Metanephros (tissue), 1 donor: ENCODE data around the gene TAOK3. TPM values are rescaled to one million over a fixed set of nuclear protein-coding genes. Genes with fewer than 3 reads are reported as not detected.

Experiments
- total RNA-seq: library from RNA; depleted of rRNA; stranded (reverse); fragments of >200 nt; gene quantifications from one replicate; pipeline ENCODE4 v1.2.3, GENCODE V29; 2014

TAOK3 gene
- 19.4 TPM for total RNA-seq

DNA sequence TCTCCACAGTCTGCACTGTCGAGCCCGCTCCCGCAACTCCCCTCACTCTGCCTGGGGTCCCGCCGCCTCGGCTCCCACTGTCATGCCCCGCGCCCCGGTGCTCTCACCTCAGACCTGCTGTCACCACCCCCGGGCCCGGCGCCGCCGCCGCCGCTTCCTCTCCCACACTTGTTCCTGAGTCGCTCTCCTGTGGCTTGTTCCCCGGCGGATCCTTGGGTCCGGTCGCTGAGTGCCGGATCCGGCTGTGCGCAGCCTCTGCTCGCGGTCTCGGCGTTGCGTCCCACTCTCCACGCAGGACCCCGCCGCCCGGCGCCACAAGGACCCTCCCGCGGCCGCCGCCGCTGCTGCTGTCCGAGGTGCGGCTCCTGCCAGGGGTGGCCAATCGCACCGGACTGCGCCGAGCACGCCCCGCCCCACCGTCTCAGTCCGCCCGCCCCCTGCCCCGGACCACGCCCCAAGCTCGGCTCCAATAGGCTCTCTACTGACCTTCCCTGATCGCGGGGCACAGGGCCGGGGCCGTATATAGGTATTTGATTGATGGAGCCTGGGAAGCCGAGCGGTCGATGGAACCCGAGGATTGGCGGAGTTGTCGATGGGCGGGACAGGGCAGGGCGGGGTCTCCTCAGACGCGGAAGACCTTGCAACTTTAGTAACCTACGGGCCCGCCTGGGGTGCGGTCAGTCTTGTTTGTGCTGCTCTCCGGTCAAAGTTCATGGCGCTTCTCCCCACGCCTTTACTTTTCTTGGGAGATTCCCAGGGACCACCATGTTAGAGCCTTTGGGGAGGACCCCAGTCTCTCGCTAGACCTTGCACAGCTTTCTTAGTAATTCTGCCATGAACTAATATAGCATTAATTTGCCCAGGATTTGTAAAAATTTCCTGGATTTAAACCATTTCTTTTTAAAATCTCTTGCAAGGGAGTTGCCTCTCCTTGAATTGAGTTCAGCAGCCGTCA, at the start of gene TAOK3:
TSS of gene TAOK3 (minus strand) at position 367 of the 955 bp plus-strand sequence. CDS start 117,340 bp downstream, outside the sequence.

DNA sequence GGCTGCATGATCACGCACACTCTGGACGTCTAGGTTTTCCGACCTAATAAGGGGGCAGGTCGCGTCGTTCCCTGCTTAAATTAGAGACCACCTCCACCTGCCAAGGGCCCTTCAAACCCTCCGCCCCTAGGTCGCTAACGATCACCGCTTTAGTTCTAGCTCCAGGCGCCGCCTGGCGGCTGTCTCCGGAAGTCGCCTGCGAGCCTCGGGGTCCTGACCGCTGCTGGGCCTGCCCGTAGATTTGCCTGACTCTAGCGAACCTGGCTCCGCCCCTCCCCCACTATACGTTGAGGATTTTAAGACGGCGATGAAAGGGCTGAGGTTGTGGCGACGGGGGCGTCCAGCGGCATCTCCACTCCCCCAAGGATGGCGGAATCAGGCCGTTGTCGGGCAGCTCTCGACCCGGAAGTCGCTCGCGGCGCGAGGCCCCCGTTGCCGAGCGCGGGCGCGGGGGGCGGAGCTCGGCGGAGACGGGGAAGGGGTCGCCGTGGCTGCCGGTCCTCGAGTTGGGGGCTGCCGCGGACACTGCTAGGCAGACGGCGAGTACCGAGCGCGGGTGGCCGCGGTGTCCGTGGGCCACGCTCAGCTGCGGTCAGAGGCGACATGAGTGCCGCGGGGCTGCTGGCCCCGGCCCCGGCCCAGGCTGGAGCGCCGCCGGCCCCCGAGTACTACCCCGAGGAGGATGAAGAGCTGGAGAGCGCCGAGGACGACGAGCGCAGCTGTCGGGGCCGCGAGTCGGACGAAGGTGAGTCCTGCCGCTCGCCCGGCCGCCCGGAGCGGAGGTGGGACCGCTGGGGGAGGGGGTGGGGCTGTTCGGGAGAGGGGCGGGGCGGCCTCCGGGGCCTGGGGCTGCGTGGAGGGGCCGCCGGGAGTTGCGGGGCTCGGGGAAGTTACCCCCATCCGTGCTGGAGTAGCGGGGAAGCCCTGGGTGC, 3.6 kb upstream of the TAOK3 start, which contains the start of gene SUDS3:
TSS of gene SUDS3 (plus strand) at position 467 of the 932 bp plus-strand sequence. CDS start at position 604, 137 bp downstream.

GRCh38 chr12:118135788-118136558, 236.7 kb downstream of the TAOK3 start, which contains the start of gene PEBP1:
PEBP1 (plus strand) TSS chr12:118136124; CDS start chr12:118136210, 86 bp downstream.

DNA sequence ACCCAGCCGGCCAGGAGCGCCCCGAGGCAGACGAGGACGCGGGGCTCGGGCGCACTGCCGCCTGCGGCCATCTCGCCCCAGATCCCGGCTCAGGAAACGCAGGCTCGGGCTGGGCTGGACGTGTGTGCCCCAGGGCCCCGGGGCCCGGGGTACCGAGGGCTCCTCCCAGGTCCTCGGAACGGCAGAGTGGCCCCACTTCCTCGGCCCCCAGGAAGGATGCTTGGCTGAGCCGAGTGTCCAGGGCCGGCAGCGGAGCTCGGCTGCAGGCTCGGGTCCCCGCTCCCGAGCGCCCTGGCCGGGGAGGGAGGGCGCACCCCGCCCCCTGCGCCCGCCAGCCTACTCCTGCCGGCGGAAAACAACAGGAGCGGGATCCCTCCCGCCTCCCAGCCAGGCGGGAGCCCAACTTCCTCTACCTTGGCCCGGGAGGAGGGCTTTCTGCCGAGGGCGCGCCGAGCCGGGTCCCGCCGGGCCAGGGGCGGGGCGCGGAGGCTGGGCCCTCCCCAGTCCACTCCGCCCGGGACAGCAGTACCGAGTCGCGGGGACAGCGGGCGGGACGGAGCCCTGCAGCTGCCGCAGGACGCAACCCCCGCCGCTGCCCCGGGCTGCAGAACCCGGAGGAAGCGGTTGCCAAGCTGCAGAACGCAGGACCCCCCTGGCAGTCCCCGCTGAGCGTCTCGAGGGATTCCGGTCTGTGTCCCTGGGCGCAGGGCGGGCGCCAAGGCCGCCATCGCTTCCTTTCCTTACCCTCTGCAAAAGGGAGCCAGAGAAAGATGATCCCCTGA, 268.9 kb downstream of the TAOK3 start, which contains the start of gene VSIG10:
TSS of gene VSIG10 (minus strand) at position 411 of the 782 bp plus-strand sequence. CDS start at position 71, 340 bp downstream.

Other genes starting within 250 kb of the TAOK3 start
- gene PEBP1, start 236.8 kb downstream of the TAOK3 start, total RNA-seq, result 212 TPM
- 51.2 TPM for gene SUDS3, start 3.6 kb upstream of the TAOK3 start, total RNA-seq